Cardiac muscle cell (in vitro differentiated cells and primary cell): Measurements from ENCODE around the gene FAM234A. TPM values are rescaled to one million over a fixed set of nuclear protein-coding genes. Genes with fewer than 3 reads are reported as not detected.

Source experiments
- DNase-seq, 2 donors: peaks; one replicate each; pipeline versions ENCODE4 v3.0.0 to v3.0.0-alpha.2; 2010 to 2017; ENCODE audit warnings: low read depth in 1 of 2, low spot score in 1 of 2
- H3K27ac ChIP-seq: fragments of 200-600 bp; sonication (generic); 2 replicates; pipeline ENCODE4 v1.5.1; 2016
- H3K27me3 ChIP-seq: fragments of 200-600 bp; sonication (generic); 2 replicates; pipeline ENCODE4 v1.6.0; 2016; ENCODE audit warnings: control low read depth
- H3K36me3 ChIP-seq: fragments of 200-600 bp; sonication (generic); 2 replicates; pipeline ENCODE4 v1.5.1; 2016; ENCODE audit warnings: control low read depth
- H3K4me1 ChIP-seq: fragments of 200-600 bp; sonication (generic); 2 replicates; pipeline ENCODE4 v1.8.1; 2017; ENCODE audit warnings: low read depth, mild to moderate bottlenecking, mixed run types
- H3K4me3 ChIP-seq: fragments of 200-600 bp; sonication (generic); 2 replicates; pipeline ENCODE4 v1.5.1; 2016; ENCODE audit warnings: mild to moderate bottlenecking
- H3K9me3 ChIP-seq: fragments of 200-600 bp; sonication (generic); 2 replicates; pipeline ENCODE4 v1.5.1; 2017; ENCODE audit warnings: low read depth, mild to moderate bottlenecking, control low read depth
- CTCF ChIP-seq: IDR thresholded peaks from 2 replicates; pipeline ENCODE4 v1.5.1; 2012; ENCODE audit warnings: low read depth, mild to moderate bottlenecking, low read length
- polyA plus RNA-seq: library from polyadenylated mRNA; unstranded; fragments of >200 nt; fragmentation: Nextera tagmentation; extraction: Ambion mirVana; gene quantifications from 2 replicates; pipeline ENCODE4 v1.2.1, GENCODE V29; 2016
- total RNA-seq: library from RNA; depleted of rRNA; stranded (reverse); fragments of >200 nt; gene quantifications from 2 replicates; pipeline ENCODE4 v1.2.3, GENCODE V29; 2016

The FAM234A gene
- total and polyA plus RNA-seq, 2 experiments from 2014 or later: 136 to 160 TPM

- no peaks in the 10 kb centered on the region for H3K9me3 ChIP-seq
- H3K4me3 ChIP-seq: no peak overlapping the region
- H3K36me3 ChIP-seq: no peaks in the 10 kb centered on the region
- TF ChIP-seq CTCF: no peak
- DNase-seq: no peak
- no peaks in the 10 kb centered on the region for H3K4me1 ChIP-seq
- H3K27me3 ChIP-seq: no peaks in the 10 kb centered on the region
- no peak overlapping the region for H3K27ac ChIP-seq
Observed at GRCh38 chr16:296276-296675, 61.7 kb downstream of the FAM234A start.

- Histone ChIP-seq H3K27me3 (no peaks in the 10 kb centered on the region), H3K4me1 (no peaks in the 10 kb centered on the region), H3K36me3 (no peaks in the 10 kb centered on the region), H3K27ac (no peak overlapping the region), H3K9me3 (no peaks in the 10 kb centered on the region), H3K4me3 (no peak overlapping the region)
- DNase-seq: no peak
- no peak for TF ChIP-seq CTCF
Observed at GRCh38 chr16:296806-297510, 62.3 kb downstream of the FAM234A start.

- no peak for DNase-seq
Observed at GRCh38 chr16:297832-298231, 63.2 kb downstream of the FAM234A start.

GRCh38 chr16:301235-301634 lies 66.6 kb downstream of the FAM234A start:
- no peak for TF ChIP-seq CTCF
- no peak overlapping the region for H3K4me3 ChIP-seq
- no peaks in the 10 kb centered on the region for H3K27me3 ChIP-seq
- no peak for DNase-seq
- H3K9me3 ChIP-seq: no peaks in the 10 kb centered on the region
- no peak overlapping the region for H3K27ac ChIP-seq
- H3K36me3 ChIP-seq: no peaks in the 10 kb centered on the region
- H3K4me1 ChIP-seq: peaks cover 3% of the 10 kb centered on the region

More at GRCh38 chr16:297832-298231, 63.2 kb downstream of the FAM234A start:
- Histone ChIP-seq H3K4me1 (no peaks in the 10 kb centered on the region), H3K27ac (no peak overlapping the region), H3K4me3 (no peak overlapping the region), H3K9me3 (no peaks in the 10 kb centered on the region), H3K27me3 (no peaks in the 10 kb centered on the region), H3K36me3 (no peaks in the 10 kb centered on the region)
- TF ChIP-seq CTCF: no peak

GRCh38 chr16:301950-302349 lies 67.3 kb downstream of the FAM234A start:
- Histone ChIP-seq H3K4me3 (no peak overlapping the region), H3K4me1 (peaks cover 3% of the 10 kb centered on the region), H3K27me3 (no peaks in the 10 kb centered on the region), H3K9me3 (no peaks in the 10 kb centered on the region), H3K27ac (no peak overlapping the region), H3K36me3 (no peaks in the 10 kb centered on the region)
- no peak for DNase-seq
- no peak for TF ChIP-seq CTCF
